ENCODE measurements around the gene VIP.
"Not testable (repeated sequence)": the region's sequence is repeated elsewhere in the genome, so short reads cannot be mapped to it uniquely, and the experiment has no call there.

The VIP gene

GRCh38 chr6:152750694-152751093, at the start of gene VIP:
Gene VIP (plus strand): TSS chr6:152750797. CDS start chr6:152752178, 1,381 bp downstream.
- Histone ChIP-seq H3K9ac (no peak within 1 kb of the TSS), H3K4me3 (no peak within 1 kb of the TSS), H3K4me1 (no peaks in the 10 kb centered on the region), H4K20me1 (no peaks in the 10 kb centered on the region), H3K27me3 (no peaks in the 10 kb centered on the region), H3K9me3 (no peaks in the 10 kb centered on the region), H3K36me3 (no peaks in the 10 kb centered on the region), H3K4me2 (no peak within 1 kb of the TSS), H3K27ac (no peak within 1 kb of the TSS)
- no peak for TF ChIP-seq Cebpa-rat (IDR thresholded peaks at IDR 0.05)

GRCh38 chr6:152701081-152701862, 49.3 kb upstream of the VIP start:
- H3K4me3 ChIP-seq = no peak overlapping the region
- no peaks in the 10 kb centered on the region for H3K27me3 ChIP-seq
- no peak overlapping the region for H3K9ac ChIP-seq
- no peaks in the 10 kb centered on the region for H3K36me3 ChIP-seq
- H3K9me3 ChIP-seq = no peaks in the 10 kb centered on the region
- H3K4me2 ChIP-seq = no peak overlapping the region
- H3K27ac ChIP-seq = no peak overlapping the region
- no peaks in the 10 kb centered on the region for H4K20me1 ChIP-seq
- no peak for TF ChIP-seq Cebpa-rat (IDR thresholded peaks at IDR 0.05)
- H3K4me1 ChIP-seq = no peaks in the 10 kb centered on the region

GRCh38 chr6:152701863-152702401, 48.7 kb upstream of the VIP start:
- Histone ChIP-seq H3K27ac (no peak overlapping the region), H3K27me3 (no peaks in the 10 kb centered on the region), H3K4me2 (no peak overlapping the region), H3K9ac (no peak overlapping the region), H3K4me3 (no peak overlapping the region), H3K4me1 (no peaks in the 10 kb centered on the region), H3K36me3 (no peaks in the 10 kb centered on the region), H4K20me1 (no peaks in the 10 kb centered on the region), H3K9me3 (no peaks in the 10 kb centered on the region)
- TF ChIP-seq Cebpa-rat (IDR thresholded peaks at IDR 0.05) = no peak

- H3K4me3 ChIP-seq, H3K9me3 ChIP-seq, H4K20me1 ChIP-seq, H3K36me3 ChIP-seq, H3K4me2 ChIP-seq, H3K4me1 ChIP-seq, H3K27ac ChIP-seq, H3K9ac ChIP-seq, H3K27me3 ChIP-seq: not testable (repeated sequence)
These were observed 46.8 kb upstream of the VIP start for GRCh38 chr6:152703750-152704149.

- no peak overlapping the region for H3K4me2 ChIP-seq
- H3K27me3 ChIP-seq = no peaks in the 10 kb centered on the region
- peaks cover 5% of the 10 kb centered on the region; the same call in 1 of the 2 replicates for H3K9me3 ChIP-seq
- H3K27ac ChIP-seq = no peak overlapping the region
- H3K36me3 ChIP-seq = no peaks in the 10 kb centered on the region
- no peak for TF ChIP-seq Cebpa-rat (IDR thresholded peaks at IDR 0.05)
- no peaks in the 10 kb centered on the region for H3K4me1 ChIP-seq
- no peak overlapping the region for H3K9ac ChIP-seq
- H4K20me1 ChIP-seq = no peaks in the 10 kb centered on the region
- H3K4me3 ChIP-seq = no peak overlapping the region
These were observed 45.3 kb upstream of the VIP start for GRCh38 chr6:152705327-152705726.

GRCh38 chr6:152716322-152716721, 34.3 kb upstream of the VIP start:
- Histone ChIP-seq H3K4me3 (no peak overlapping the region), H4K20me1 (no peaks in the 10 kb centered on the region), H3K9ac (no peak overlapping the region), H3K9me3 (0 out of 2 replicates have a peak, but pooled peaks cover 4% of the 10 kb centered on the region), H3K4me1 (peaks cover 6% of the 10 kb centered on the region), H3K27me3 (no peaks in the 10 kb centered on the region), H3K27ac (no peak overlapping the region), H3K4me2 (no peak overlapping the region), H3K36me3 (no peaks in the 10 kb centered on the region)
- no peak for TF ChIP-seq Cebpa-rat (IDR thresholded peaks at IDR 0.05)

- Histone ChIP-seq H3K27ac (no peak overlapping the region), H3K9me3 (no peaks in the 10 kb centered on the region), H3K4me3 (no peak overlapping the region), H4K20me1 (no peaks in the 10 kb centered on the region), H3K27me3 (no peaks in the 10 kb centered on the region), H3K36me3 (no peaks in the 10 kb centered on the region), H3K4me2 (peak overlapping the region; percentile 31; the same call in 1 of the 2 replicates), H3K4me1 (peaks cover 10% of the 10 kb centered on the region), H3K9ac (no peak overlapping the region)
- TF ChIP-seq Cebpa-rat (IDR thresholded peaks at IDR 0.05) = no peak
These were observed 29.6 kb upstream of the VIP start for GRCh38 chr6:152720974-152721373.

GRCh38 chr6:152721956-152722355, 28.6 kb upstream of the VIP start:
- Histone ChIP-seq H3K9ac (no peak overlapping the region), H3K27me3 (no peaks in the 10 kb centered on the region), H3K27ac (no peak overlapping the region), H3K9me3 (no peaks in the 10 kb centered on the region), H3K4me1 (peaks cover 10% of the 10 kb centered on the region), H3K4me2 (no peak overlapping the region), H3K4me3 (no peak overlapping the region), H3K36me3 (no peaks in the 10 kb centered on the region), H4K20me1 (no peaks in the 10 kb centered on the region)
- TF ChIP-seq Cebpa-rat (IDR thresholded peaks at IDR 0.05) = no peak

- Histone ChIP-seq H3K4me2 (no peak overlapping the region), H4K20me1 (no peaks in the 10 kb centered on the region), H3K4me1 (peaks cover 10% of the 10 kb centered on the region), H3K9ac (no peak overlapping the region), H3K9me3 (no peaks in the 10 kb centered on the region), H3K27me3 (no peaks in the 10 kb centered on the region), H3K27ac (no peak overlapping the region), H3K4me3 (no peak overlapping the region), H3K36me3 (no peaks in the 10 kb centered on the region)
- no peak for TF ChIP-seq Cebpa-rat (IDR thresholded peaks at IDR 0.05)
These were observed 27.2 kb upstream of the VIP start for GRCh38 chr6:152723398-152723797.

- Histone ChIP-seq H3K4me2 (no peak overlapping the region), H4K20me1 (no peaks in the 10 kb centered on the region), H3K4me1 (peaks cover 5% of the 10 kb centered on the region), H3K36me3 (no peaks in the 10 kb centered on the region), H3K9ac (no peak overlapping the region), H3K9me3 (no peaks in the 10 kb centered on the region), H3K4me3 (no peak overlapping the region), H3K27ac (no peak overlapping the region), H3K27me3 (no peaks in the 10 kb centered on the region)
- no peak for TF ChIP-seq Cebpa-rat (IDR thresholded peaks at IDR 0.05)
These were observed 24.3 kb upstream of the VIP start for GRCh38 chr6:152726313-152726712.

Data from BLaER1 (cell line).